Measurements from ENCODE around the gene GSKIP. TPM values are rescaled to one million over a fixed set of nuclear protein-coding genes. Genes with fewer than 3 reads are reported as not detected.

Gene GSKIP
- total and polyA plus RNA-seq, 5 donors from 2014 or later = 10.9 to 56.4 (median 38.1) TPM

- H3K9me3 ChIP-seq (ENCODE audit: control insufficient read depth in 2 of 2, low read length in 2 of 2) = no peaks in the 10 kb centered on the region
- Mint-ChIP-seq H3K9me3 (peaks cover 0 to 1% (median 0%) of the 10 kb centered on the region in 7 donors), H3K4me3 (no peak overlapping the region), H3K27me3 (no peaks in the 10 kb centered on the region), H3K4me1 (no peaks in the 10 kb centered on the region), H3K36me3 (no peaks in the 10 kb centered on the region), H3K27ac (no peak overlapping the region)
- H3K36me3 ChIP-seq (ENCODE audit: control insufficient read depth, insufficient read depth, low read length) = no peaks in the 10 kb centered on the region
- no peak overlapping the region for H3K4me3 ChIP-seq (ENCODE audit: low read depth, low read length)
- no peaks in the 10 kb centered on the region for H3K27me3 ChIP-seq (ENCODE audit: control insufficient read depth, insufficient read depth, low read length)
- no peak overlapping the region for H3K27ac ChIP-seq (ENCODE audit: insufficient read depth, low read length, poor library complexity, severe bottlenecking)
- no peaks in the 10 kb centered on the region for H3K4me1 ChIP-seq (ENCODE audit: control insufficient read depth, insufficient read depth, low read length, poor library complexity, severe bottlenecking)
- ATAC-seq (ENCODE audit: low read depth in 2 of 2) = no peak
- DNase-seq = no peak
Measured at GRCh38 chr14:96418075-96418474, 54.7 kb downstream of the GSKIP start.

DNA sequence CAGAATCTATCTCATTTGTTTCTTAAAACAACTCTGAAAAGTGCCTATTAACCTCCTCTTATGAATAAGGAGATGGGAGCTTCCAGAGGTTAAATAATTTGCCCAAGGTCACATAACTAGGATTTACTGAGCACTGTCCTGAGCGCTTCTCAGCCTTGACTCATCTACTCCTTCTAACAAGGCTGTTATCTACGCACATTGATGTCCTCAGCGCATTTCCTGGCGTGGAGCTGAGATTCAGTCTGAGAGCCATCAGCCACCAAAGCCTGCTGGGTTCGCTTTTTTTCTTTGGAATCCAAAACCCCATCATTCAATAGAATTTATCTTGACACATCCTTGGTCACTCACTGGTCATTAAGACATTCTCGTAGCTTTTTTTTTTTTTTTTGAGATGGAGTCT is 57.9 kb downstream of the GSKIP start:
- no peaks in the 10 kb centered on the region for H3K9me3 ChIP-seq (ENCODE audit: control insufficient read depth in 2 of 2, low read length in 2 of 2)
- no peaks in the 10 kb centered on the region for H3K27me3 Mint-ChIP-seq
- H3K4me1 Mint-ChIP-seq = peaks cover 0 to 6% (median 0%) of the 10 kb centered on the region in 4 donors
- H3K27ac ChIP-seq (ENCODE audit: insufficient read depth, low read length, poor library complexity, severe bottlenecking) = no peak overlapping the region
- no peak overlapping the region for H3K27ac Mint-ChIP-seq
- no peaks in the 10 kb centered on the region for H3K9me3 Mint-ChIP-seq
- DNase-seq (no peak), ATAC-seq (ENCODE audit: low read depth in 2 of 2) (no peak)
- peaks cover 7% of the 10 kb centered on the region for H3K4me1 ChIP-seq (ENCODE audit: control insufficient read depth, insufficient read depth, low read length, poor library complexity, severe bottlenecking)
- H3K27me3 ChIP-seq (ENCODE audit: control insufficient read depth, insufficient read depth, low read length) = no peaks in the 10 kb centered on the region
- H3K4me3 ChIP-seq (ENCODE audit: low read depth, low read length) = no peak overlapping the region
- no peak overlapping the region for H3K4me3 Mint-ChIP-seq
- no peaks in the 10 kb centered on the region for H3K36me3 ChIP-seq (ENCODE audit: control insufficient read depth, insufficient read depth, low read length)
- H3K36me3 Mint-ChIP-seq = no peaks in the 10 kb centered on the region

- no peaks in the 10 kb centered on the region for H3K27me3 Mint-ChIP-seq
- H3K9me3 ChIP-seq (ENCODE audit: control insufficient read depth in 2 of 2, low read length in 2 of 2) = no peaks in the 10 kb centered on the region
- H3K36me3 ChIP-seq (ENCODE audit: control insufficient read depth, insufficient read depth, low read length) = no peaks in the 10 kb centered on the region
- no peak for DNase-seq
- H3K27ac ChIP-seq (ENCODE audit: insufficient read depth, low read length, poor library complexity, severe bottlenecking) = no peak overlapping the region
- no peak for ATAC-seq (ENCODE audit: low read depth in 2 of 2)
- H3K27ac Mint-ChIP-seq = no peak overlapping the region
- H3K36me3 Mint-ChIP-seq = no peaks in the 10 kb centered on the region
- no peaks in the 10 kb centered on the region for H3K27me3 ChIP-seq (ENCODE audit: control insufficient read depth, insufficient read depth, low read length)
- H3K4me3 Mint-ChIP-seq = peak overlapping the region; percentile 26 to 74 (median 34)
- H3K9me3 Mint-ChIP-seq = no peaks in the 10 kb centered on the region
- H3K4me1 Mint-ChIP-seq = peaks cover 0 to 6% (median 0%) of the 10 kb centered on the region in 4 donors
- no peak overlapping the region for H3K4me3 ChIP-seq (ENCODE audit: low read depth, low read length)
- peaks cover 7% of the 10 kb centered on the region for H3K4me1 ChIP-seq (ENCODE audit: control insufficient read depth, insufficient read depth, low read length, poor library complexity, severe bottlenecking)
Measured at GRCh38 chr14:96422992-96423391, 59.7 kb downstream of the GSKIP start.

DNA sequence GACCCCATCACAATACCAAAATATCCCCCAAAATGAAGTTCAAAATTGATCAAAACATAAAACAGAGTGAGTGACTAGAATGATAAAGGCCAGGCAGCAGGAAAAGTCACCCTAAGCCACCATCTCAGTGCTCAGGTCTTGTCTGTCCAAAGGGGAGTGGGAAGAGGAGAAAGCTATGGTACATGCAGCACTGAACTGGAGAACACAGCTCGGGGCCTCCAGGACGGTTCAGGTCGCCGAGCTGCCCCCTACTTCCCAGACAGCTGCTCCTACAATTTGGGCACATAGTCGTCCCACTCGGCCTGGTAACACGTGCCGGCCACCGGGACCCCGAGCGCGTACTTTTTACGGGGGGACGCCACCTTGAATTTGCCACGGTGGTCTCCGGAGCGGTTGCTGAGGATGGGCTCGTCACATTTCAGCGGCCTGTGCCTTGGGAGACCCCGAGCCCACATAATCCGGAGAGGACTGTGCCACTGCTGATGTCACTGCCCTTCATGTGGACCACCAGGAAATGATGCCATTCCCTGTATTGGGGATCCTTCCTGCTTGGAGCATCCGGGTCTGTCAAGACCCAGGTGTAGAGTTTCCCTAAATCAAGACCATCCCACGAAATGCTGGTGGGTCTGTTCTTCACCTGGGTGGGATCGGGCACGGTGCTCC is 60.3 kb downstream of the GSKIP start:
- Mint-ChIP-seq H3K4me1 (peaks cover 0 to 6% (median 0%) of the 10 kb centered on the region in 4 donors), H3K36me3 (no peaks in the 10 kb centered on the region), H3K27ac (no peak overlapping the region), H3K4me3 (peak overlapping the region; percentile 36 to 74 (median 60)), H3K27me3 (no peaks in the 10 kb centered on the region), H3K9me3 (no peaks in the 10 kb centered on the region)
- H3K27ac ChIP-seq (ENCODE audit: insufficient read depth, low read length, poor library complexity, severe bottlenecking) = no peak overlapping the region
- H3K27me3 ChIP-seq (ENCODE audit: control insufficient read depth, insufficient read depth, low read length) = no peaks in the 10 kb centered on the region
- H3K36me3 ChIP-seq (ENCODE audit: control insufficient read depth, insufficient read depth, low read length) = no peaks in the 10 kb centered on the region
- peaks cover 7% of the 10 kb centered on the region for H3K4me1 ChIP-seq (ENCODE audit: control insufficient read depth, insufficient read depth, low read length, poor library complexity, severe bottlenecking)
- no peaks in the 10 kb centered on the region for H3K9me3 ChIP-seq (ENCODE audit: control insufficient read depth in 2 of 2, low read length in 2 of 2)
- DNase-seq = no peak
- peak overlapping the region; percentile 82 for H3K4me3 ChIP-seq (ENCODE audit: low read depth, low read length)
- no peak for ATAC-seq (ENCODE audit: low read depth in 2 of 2)

DNA sequence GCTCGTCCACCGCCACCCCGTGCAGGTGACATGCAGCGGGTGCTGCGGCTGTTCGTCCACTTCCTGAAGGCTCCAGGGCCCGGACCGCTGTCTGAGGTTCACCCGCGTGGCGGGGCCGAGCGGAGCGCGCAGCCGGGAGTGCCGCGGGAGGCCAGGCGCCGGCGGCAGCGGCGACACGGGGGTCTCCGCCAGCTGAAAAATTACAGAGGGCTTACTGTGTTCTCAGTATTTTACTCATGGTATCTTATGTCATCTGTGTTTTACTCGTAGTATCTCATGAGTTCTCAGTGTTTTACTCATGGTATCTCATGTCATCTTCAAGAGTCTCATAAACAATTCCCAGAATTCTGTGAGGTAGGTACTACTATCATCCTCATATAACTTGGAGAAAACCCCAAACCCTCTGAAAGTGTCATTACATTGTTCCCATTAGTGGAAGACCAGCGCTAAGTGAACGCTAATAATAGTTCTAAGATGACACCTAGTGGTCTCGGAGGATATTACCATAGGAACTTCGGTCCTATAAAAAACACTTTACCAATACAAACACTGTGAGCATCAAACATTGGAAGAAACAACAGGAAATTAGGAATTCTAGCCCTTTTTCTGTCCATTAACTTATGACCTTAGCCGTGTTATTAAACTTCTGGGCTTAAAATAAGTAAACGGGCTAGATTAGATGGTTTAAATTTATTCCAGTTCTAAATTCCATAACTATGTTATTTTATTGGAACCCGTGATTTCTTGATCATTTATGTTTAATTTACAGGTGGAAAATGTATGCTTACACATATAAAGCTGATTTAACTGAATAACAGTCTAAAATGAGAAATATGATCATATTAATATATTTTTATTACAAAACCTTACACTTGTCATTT is 61.0 kb downstream of the GSKIP start:
- Mint-ChIP-seq H3K9me3 (no peaks in the 10 kb centered on the region), H3K36me3 (no peaks in the 10 kb centered on the region), H3K4me1 (peaks cover 0 to 6% (median 0%) of the 10 kb centered on the region in 4 donors), H3K4me3 (peak overlapping the region; percentile 21 to 87 (median 82)), H3K27me3 (peaks cover 5% of the 10 kb centered on the region), H3K27ac (no peak overlapping the region)
- H3K4me3 ChIP-seq (ENCODE audit: low read depth, low read length) = peak overlapping the region; percentile 82
- H3K27me3 ChIP-seq (ENCODE audit: control insufficient read depth, insufficient read depth, low read length) = no peaks in the 10 kb centered on the region
- H3K36me3 ChIP-seq (ENCODE audit: control insufficient read depth, insufficient read depth, low read length) = no peaks in the 10 kb centered on the region
- no peaks in the 10 kb centered on the region for H3K9me3 ChIP-seq (ENCODE audit: control insufficient read depth in 2 of 2, low read length in 2 of 2)
- DNase-seq (peak; percentile 6 to 64 (median 59)), ATAC-seq (ENCODE audit: low read depth in 2 of 2) (peak; percentile 65 to 77)
- no peak overlapping the region for H3K27ac ChIP-seq (ENCODE audit: insufficient read depth, low read length, poor library complexity, severe bottlenecking)
- H3K4me1 ChIP-seq (ENCODE audit: control insufficient read depth, insufficient read depth, low read length, poor library complexity, severe bottlenecking) = peaks cover 7% of the 10 kb centered on the region

DNA sequence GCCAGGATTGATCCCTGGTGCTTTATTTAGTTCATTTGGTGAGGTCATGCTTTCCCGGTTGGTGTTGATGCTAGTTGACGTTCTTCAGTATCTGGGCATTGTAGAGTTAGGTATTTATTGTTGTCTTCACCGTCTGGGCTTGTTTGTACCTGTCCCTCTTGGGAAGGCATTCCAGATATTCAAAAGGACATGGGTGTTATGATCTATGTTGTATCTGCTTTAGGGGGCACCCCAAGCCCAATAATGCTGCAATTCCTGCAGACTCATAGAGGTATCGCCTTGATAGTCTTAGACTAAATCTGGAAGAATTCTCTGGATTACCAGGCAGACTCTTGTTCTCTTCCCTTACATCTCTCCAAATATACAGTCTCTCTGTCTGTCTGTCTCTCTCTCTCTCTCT is 70.7 kb downstream of the GSKIP start:
- no peak overlapping the region for H3K27ac Mint-ChIP-seq
- peaks cover 0 to 1% (median 0%) of the 10 kb centered on the region in 7 donors for H3K9me3 Mint-ChIP-seq

More for the DNA sequence above, 70.7 kb downstream of the GSKIP start:
- H3K36me3 ChIP-seq (ENCODE audit: control insufficient read depth, insufficient read depth, low read length) = no peaks in the 10 kb centered on the region
- no peaks in the 10 kb centered on the region for H3K4me1 ChIP-seq (ENCODE audit: control insufficient read depth, insufficient read depth, low read length, poor library complexity, severe bottlenecking)
- no peaks in the 10 kb centered on the region for H3K9me3 ChIP-seq (ENCODE audit: control insufficient read depth in 2 of 2, low read length in 2 of 2)
- H3K4me3 ChIP-seq (ENCODE audit: low read depth, low read length) = no peak overlapping the region
- no peak overlapping the region for H3K27ac ChIP-seq (ENCODE audit: insufficient read depth, low read length, poor library complexity, severe bottlenecking)
- Mint-ChIP-seq H3K4me3 (no peak overlapping the region), H3K27me3 (peaks cover 18% of the 10 kb centered on the region), H3K4me1 (no peaks in the 10 kb centered on the region), H3K36me3 (no peaks in the 10 kb centered on the region)
- H3K27me3 ChIP-seq (ENCODE audit: control insufficient read depth, insufficient read depth, low read length) = peaks cover 3% of the 10 kb centered on the region
- no peak for DNase-seq
- ATAC-seq (ENCODE audit: low read depth in 2 of 2) = no peak

All from CD4-positive, CD25-positive, alpha-beta regulatory T cell (primary cell).